ENCODE results near the gene CLASP1. TPM values are rescaled to one million over a fixed set of nuclear protein-coding genes. Genes with fewer than 3 reads are reported as not detected.
A peak's percentile ranks its signal among the peaks of the same experiment; 100 is the strongest.

Gene CLASP1
- total and polyA plus RNA-seq, 5 donors: 19.1 to 62.4 (median 60.7) TPM

DNA sequence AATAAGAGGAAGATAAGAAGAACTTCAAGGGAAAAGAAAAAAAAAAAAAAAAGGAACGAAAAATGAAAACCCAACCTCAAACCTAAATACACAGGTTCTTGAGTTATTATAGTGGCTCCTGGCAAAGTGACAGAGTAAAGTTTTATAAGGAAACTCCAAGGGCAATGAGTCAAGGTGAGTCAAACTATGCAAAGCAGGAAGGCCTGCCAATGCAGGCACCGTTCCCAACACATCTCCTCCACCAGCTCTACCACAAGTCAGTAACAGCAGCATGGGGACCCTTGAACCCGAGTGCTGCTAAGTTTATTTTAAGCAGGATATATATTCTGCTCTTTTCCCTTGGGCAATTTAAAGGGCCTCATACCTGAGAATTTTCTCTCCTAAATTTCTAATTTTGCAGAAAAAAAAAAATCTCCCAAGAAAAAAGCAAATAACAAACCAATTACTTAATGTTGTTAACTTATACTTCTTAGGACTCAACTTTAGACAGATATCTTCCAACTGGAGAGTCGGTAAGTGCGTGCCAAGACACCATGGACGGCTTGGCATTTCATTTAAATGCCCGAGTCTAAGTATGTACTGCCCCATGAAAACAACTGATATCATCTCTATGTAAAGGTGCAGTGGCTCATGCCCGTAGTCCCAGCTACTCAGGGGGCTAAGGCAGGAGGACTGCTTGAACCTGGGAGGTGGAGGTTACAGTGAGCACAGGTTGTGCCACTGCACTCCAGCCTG is 288.5 kb downstream of the CLASP1 start:
- WGBS: 67% methylated on average over 8 of the region's 8 CpGs
- ATAC-seq (peak; percentile 31 to 34), DNase-seq (peak in 1 of 3 donors; percentile 64)
- H3K27ac ChIP-seq (ENCODE audit: low read length): no peak overlapping the region
- H3K9me3 ChIP-seq (ENCODE audit: control insufficient read depth, low read length): no peaks in the 10 kb centered on the region
- intact Hi-C loops (cut with DNase I): loop anchor here in 1 of 4 donors (10.0 kb wide), 1 partner anchor 266 kb away; no protein-coding TSS in a partner anchor
- no peaks in the 10 kb centered on the region for H3K27me3 ChIP-seq (ENCODE audit: control insufficient read depth, insufficient read depth)
- no peaks in the 10 kb centered on the region for H3K4me1 ChIP-seq (ENCODE audit: control insufficient read depth, insufficient read depth, low read length)
- H3K4me3 ChIP-seq (ENCODE audit: low read length): no peak overlapping the region

DNA sequence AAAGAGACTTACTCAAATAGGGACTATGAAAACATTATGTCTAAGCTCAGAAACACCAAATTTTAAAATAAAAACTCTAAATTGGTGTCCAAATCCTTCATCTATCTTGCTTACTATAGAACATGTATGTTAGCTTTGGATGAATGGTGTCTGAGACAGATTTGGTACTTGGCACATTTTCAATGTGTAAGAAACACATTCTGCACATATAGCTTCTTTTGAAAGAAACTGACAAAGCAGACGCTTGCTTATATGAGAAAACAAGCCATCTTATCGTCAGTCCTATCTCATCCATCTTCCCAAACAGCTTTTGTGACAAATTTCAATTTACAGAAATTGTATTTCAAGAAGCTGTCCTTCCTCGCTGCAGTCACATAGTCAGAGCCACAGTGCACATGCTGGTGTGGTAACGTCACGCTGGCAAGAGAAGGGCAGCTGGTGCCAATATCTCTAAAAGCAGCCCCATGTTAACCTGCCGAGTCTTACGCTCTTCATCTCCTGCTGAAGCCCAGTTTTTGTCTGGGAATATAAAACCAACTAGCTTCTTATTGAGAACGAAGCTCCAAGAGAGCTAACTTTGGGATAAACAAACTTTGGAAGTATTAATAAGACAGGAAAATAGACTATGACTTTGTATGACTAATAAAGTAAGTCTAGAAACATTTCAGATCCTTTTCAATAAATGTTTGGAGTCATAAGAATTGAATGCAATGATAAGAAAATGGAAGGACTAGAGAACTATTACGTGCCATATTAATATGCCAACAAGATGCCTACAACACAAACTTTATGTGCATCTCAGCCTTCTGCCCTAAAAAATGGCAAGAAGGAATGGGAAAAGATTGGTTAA is 289.3 kb downstream of the CLASP1 start:
- DNase-seq: no peak
- intact Hi-C loops (cut with DNase I): loop anchor here (5.0 to 10.0 kb wide), 2 partner anchors 263 to 265 kb away; no protein-coding TSS in a partner anchor
- Histone ChIP-seq H3K9me3 (ENCODE audit: control insufficient read depth, low read length) (no peaks in the 10 kb centered on the region), H3K4me1 (ENCODE audit: control insufficient read depth, insufficient read depth, low read length) (no peaks in the 10 kb centered on the region), H3K27me3 (ENCODE audit: control insufficient read depth, insufficient read depth) (no peaks in the 10 kb centered on the region), H3K27ac (ENCODE audit: low read length) (no peak overlapping the region), H3K4me3 (ENCODE audit: low read length) (no peak overlapping the region)
- no peak for ATAC-seq
- WGBS: 80% methylated on average over 9 of the region's 9 CpGs

DNA sequence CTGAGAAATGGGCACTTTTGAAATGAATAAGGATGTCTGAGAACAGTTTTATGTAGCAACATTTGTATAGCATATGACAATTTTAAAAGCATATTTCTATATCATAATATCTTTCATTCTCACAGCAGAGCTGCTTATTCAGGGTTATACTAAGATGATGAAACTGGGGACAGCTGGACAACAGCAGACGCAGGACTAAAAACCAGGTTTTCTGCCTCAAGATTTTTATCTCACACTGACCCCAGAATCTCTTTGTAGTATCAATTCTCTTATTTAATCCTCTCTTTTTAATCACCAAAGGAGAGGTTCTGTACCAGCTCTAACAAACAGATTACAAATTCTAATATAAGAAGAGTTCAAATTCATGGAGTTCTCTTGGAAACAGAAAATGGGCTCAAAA is 290.1 kb downstream of the CLASP1 start:
- ATAC-seq (no peak), DNase-seq (no peak)
- Histone ChIP-seq H3K27me3 (ENCODE audit: control insufficient read depth, insufficient read depth) (no peaks in the 10 kb centered on the region), H3K4me1 (ENCODE audit: control insufficient read depth, insufficient read depth, low read length) (no peaks in the 10 kb centered on the region), H3K9me3 (ENCODE audit: control insufficient read depth, low read length) (no peaks in the 10 kb centered on the region), H3K27ac (ENCODE audit: low read length) (no peak overlapping the region), H3K4me3 (ENCODE audit: low read length) (no peak overlapping the region)
- intact Hi-C loops (cut with DNase I): loop anchor here in 3 of 4 donors (5.0 to 10.0 kb wide), 2 partner anchors 262 to 264 kb away; no protein-coding TSS in a partner anchor
- WGBS: 96% methylated on average over 1 of the region's 1 CpG

DNA sequence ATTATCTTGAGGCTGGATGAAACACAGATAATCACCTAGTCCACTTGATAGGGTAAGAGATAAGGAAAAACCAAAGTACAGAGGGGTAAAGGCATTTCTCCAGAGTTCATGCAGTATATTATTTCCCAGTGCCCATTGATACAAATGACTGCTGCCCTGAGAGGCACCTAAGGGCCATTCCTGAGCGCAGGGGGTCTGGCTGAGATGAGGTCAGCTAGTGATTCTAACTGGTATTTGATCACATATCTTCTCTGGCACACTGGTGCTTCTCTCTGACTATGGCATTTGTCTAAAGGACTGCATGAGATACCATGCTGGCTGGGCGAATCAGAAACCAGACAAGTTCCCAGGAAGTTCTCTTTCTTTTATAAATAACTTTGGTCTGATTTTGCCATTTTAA is 291.0 kb downstream of the CLASP1 start:
- DNase-seq (no peak), ATAC-seq (no peak)
- no peak overlapping the region for H3K27ac ChIP-seq (ENCODE audit: low read length)
- H3K4me1 ChIP-seq (ENCODE audit: control insufficient read depth, insufficient read depth, low read length): no peaks in the 10 kb centered on the region
- no peak overlapping the region for H3K4me3 ChIP-seq (ENCODE audit: low read length)
- intact Hi-C loops (cut with DNase I): loop anchor here in 3 of 4 donors (5.0 to 10.0 kb wide), 2 partner anchors 261 to 263 kb away; no protein-coding TSS in a partner anchor
- 84% methylated on average over 2 of the region's 2 CpGs for WGBS
- no peaks in the 10 kb centered on the region for H3K9me3 ChIP-seq (ENCODE audit: control insufficient read depth, low read length)
- H3K27me3 ChIP-seq (ENCODE audit: control insufficient read depth, insufficient read depth): no peaks in the 10 kb centered on the region

DNA sequence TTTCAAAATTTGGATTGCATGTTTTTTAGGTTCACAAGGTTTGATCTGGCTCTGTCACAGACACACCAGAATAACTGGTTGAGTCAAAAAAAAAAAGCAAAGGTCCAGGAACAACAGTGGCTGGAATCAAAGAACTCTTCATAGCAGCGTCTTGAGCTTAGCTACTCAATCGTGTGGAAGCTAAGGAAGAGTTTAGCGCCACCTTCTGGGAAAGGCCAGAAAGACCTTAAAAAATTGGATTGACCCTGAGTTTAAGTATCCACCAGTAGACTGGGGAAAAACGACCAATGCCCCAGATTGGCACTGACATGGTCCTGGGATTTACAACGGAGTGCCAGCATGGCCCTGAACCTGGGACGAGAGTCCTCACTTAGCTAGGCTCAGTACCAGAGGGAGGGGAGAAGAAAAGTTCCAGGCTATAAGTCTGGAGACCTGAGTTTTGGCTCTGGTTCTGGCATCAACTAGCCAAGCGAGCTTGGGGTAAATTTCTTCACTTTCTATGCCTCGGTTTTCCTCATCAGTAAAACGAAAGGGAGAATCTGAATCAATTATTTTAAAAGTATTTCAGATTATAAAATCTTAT is 293.1 kb downstream of the CLASP1 start:
- H3K4me1 ChIP-seq (ENCODE audit: control insufficient read depth, insufficient read depth, low read length): no peaks in the 10 kb centered on the region
- DNase-seq: no peak
- peak in 1 of 2 donors; percentile 65 for ATAC-seq
- H3K27me3 ChIP-seq (ENCODE audit: control insufficient read depth, insufficient read depth): no peaks in the 10 kb centered on the region
- no peaks in the 10 kb centered on the region for H3K9me3 ChIP-seq (ENCODE audit: control insufficient read depth, low read length)
- intact Hi-C loops (cut with DNase I): loop anchor here in 3 of 4 donors (5.0 to 10.0 kb wide), 2 partner anchors 259 to 261 kb away; no protein-coding TSS in a partner anchor
- no peak overlapping the region for H3K4me3 ChIP-seq (ENCODE audit: low read length)
- 42% methylated on average over 9 of the region's 9 CpGs for WGBS
- no peak overlapping the region for H3K27ac ChIP-seq (ENCODE audit: low read length)

DNA sequence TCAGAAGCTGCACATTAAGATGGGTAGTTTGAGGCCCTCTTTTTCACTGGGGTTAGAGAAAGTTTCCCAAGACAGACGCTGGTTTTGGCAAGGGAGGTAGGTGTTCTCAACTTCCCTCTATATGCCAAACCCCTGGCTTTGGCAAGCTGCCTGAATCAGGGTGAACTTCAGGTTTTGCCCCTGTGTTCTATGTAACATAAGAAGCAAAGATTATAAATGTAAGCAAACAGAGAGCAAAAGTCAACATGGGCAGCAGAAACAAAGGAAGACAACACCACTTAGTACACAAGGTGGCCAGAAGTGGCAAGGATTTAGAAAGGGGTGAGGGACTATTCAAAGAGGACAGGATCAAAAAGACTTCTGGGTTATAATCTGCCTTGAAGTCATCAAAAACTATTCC is 293.8 kb downstream of the CLASP1 start:
- DNase-seq (no peak), ATAC-seq (no peak)
- H3K4me3 ChIP-seq (ENCODE audit: low read length): no peak overlapping the region
- intact Hi-C loops (cut with DNase I): loop anchor here in 3 of 4 donors (5.0 to 10.0 kb wide), 2 partner anchors 258 to 261 kb away; no protein-coding TSS in a partner anchor
- no peaks in the 10 kb centered on the region for H3K27me3 ChIP-seq (ENCODE audit: control insufficient read depth, insufficient read depth)
- 35% methylated on average over 1 of the region's 1 CpG for WGBS
- H3K4me1 ChIP-seq (ENCODE audit: control insufficient read depth, insufficient read depth, low read length): peaks cover under 1% of the 10 kb centered on the region
- no peaks in the 10 kb centered on the region for H3K9me3 ChIP-seq (ENCODE audit: control insufficient read depth, low read length)
- H3K27ac ChIP-seq (ENCODE audit: low read length): no peak overlapping the region

DNA sequence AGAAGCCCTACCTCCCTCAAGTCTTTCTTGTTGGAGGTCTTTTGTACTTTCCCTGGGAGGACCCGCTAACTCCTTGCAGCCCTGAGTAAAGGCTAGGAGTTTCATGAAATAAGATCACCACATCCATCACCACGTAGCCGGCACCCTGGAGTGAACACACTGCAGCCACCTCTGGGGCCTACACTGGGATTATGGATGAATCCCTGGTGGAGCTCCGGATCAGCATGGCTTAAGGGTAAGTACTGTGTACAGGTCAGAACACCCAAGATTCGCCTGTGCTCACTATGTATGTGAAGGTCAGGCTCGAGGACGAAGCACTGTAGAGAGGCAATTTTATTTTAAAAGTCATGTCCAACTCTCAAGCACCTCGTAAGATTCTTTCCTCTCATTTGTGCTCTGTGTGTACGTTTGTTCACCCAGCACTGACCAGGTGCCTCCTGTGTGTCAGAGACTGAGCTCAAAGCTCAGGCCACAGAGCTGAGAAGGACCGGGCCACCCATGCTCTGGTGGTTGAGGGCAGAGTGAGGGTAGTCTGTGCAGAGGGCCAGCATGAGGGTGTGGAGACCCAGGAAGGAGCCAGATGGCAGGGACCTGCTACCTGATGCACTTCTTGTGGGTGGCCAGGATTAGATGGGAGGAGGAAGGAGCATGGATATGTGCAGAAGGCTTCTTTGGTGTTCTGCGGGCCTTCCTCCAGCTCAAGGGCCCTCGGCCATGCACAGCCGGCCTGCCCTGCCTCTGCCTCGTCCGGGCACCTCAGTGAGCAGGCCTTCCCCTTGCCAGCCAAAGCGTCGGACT is 297.5 kb downstream of the CLASP1 start:
- no peaks in the 10 kb centered on the region for H3K9me3 ChIP-seq (ENCODE audit: control insufficient read depth, low read length)
- intact Hi-C loops (cut with DNase I): loop anchor here in 2 of 4 donors (10.0 kb wide), 1 partner anchor 257 kb away; no protein-coding TSS in a partner anchor
- ATAC-seq (no peak), DNase-seq (no peak)
- 94% methylated on average over 17 of the region's 17 CpGs for WGBS
- H3K27ac ChIP-seq (ENCODE audit: low read length): no peak overlapping the region
- H3K4me1 ChIP-seq (ENCODE audit: control insufficient read depth, insufficient read depth, low read length): peaks cover 4% of the 10 kb centered on the region
- no peaks in the 10 kb centered on the region for H3K27me3 ChIP-seq (ENCODE audit: control insufficient read depth, insufficient read depth)
- no peak overlapping the region for H3K4me3 ChIP-seq (ENCODE audit: low read length)

DNA sequence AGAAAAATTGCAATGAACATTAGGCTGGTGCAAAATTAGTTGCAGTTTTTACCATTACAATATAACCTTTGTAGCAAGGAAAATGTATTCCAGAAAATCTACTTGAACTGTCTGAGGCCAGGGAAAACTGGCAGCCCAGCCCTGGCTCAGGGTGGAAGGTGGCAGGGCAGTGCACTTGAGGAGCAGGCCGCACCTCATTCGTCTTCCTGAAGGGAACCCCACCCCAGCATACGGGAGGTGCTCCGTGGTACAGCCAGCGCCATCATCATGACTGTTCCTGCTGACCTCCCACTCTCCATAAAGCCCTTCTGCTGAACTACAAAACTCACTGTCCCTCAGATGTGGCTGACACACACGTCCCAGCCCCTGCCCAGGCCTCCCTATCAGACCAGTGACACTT is 298.4 kb downstream of the CLASP1 start:
- H3K4me3 ChIP-seq (ENCODE audit: low read length): no peak overlapping the region
- intact Hi-C loops (cut with DNase I): loop anchor here in 2 of 4 donors (10.0 kb wide), 1 partner anchor 256 kb away; no protein-coding TSS in a partner anchor
- H3K27me3 ChIP-seq (ENCODE audit: control insufficient read depth, insufficient read depth): no peaks in the 10 kb centered on the region
- H3K27ac ChIP-seq (ENCODE audit: low read length): no peak overlapping the region
- no peaks in the 10 kb centered on the region for H3K9me3 ChIP-seq (ENCODE audit: control insufficient read depth, low read length)
- peak in 1 of 2 donors; percentile 15 for ATAC-seq
- no peak for DNase-seq
- H3K4me1 ChIP-seq (ENCODE audit: control insufficient read depth, insufficient read depth, low read length): peaks cover 4% of the 10 kb centered on the region
- WGBS: 91% methylated on average over 6 of the region's 6 CpGs

DNA sequence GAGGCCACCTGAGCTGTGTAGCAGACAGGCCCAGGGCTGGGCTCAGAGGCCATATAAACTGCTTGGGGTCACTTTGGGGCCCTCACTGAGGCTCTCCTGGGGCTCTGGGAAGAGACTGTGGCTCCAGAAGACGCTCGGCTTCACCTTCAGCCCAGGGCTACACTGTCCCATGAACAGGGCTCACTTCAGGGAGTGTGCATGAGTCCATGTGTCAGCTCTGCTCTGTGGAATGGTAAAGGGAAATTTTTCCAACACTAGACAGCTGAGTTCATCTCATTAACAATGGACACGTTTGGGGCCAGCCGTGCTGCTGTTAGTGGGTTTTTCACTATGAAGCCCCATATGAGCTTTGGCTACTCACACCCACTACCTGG is 298.9 kb downstream of the CLASP1 start:
- peaks cover 6% of the 10 kb centered on the region for H3K4me1 ChIP-seq (ENCODE audit: control insufficient read depth, insufficient read depth, low read length)
- intact Hi-C loops (cut with DNase I): loop anchor here in 2 of 4 donors (10.0 kb wide), 1 partner anchor 256 kb away; no protein-coding TSS in a partner anchor
- no peaks in the 10 kb centered on the region for H3K27me3 ChIP-seq (ENCODE audit: control insufficient read depth, insufficient read depth)
- H3K27ac ChIP-seq (ENCODE audit: low read length): peak overlapping the region; percentile 61
- 89% methylated on average over 4 of the region's 4 CpGs for WGBS
- no peak for ATAC-seq
- H3K9me3 ChIP-seq (ENCODE audit: control insufficient read depth, low read length): no peaks in the 10 kb centered on the region
- H3K4me3 ChIP-seq (ENCODE audit: low read length): no peak overlapping the region
- DNase-seq: no peak

Measured in right cardiac atrium (tissue), 5 donors.